ENCODE results near the gene BLCAP.

DNA sequence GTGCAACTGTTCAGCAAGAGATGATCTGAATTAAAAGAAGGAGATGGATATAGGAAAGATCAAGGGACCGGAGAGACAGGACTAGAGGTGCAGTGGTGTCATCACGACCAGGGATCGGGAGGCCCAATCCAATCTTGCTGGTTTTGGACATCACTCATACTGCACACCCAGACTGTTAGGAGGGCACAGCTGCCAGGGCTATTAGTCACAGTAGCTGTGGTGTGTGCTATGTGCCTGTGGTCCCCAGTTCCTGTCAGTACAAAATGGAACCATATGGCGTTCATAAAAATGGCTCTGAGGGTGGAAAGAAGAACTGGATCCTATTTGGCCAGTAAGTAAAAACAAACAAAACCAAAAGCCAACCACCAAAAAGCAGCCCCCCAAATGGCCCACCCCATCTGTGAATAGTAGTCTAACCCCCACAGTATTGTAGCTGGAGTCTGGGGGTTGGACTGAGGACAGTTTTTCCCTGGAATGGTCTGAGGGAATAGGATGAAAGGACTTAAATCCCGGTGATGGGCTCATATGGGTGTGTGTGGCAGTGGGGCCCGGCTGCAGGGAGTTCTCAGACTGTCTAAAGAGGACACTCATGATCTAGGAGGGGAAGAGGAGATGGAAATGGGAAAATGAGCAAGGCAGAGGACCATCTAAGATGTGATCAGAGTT is 15.9 kb downstream of the BLCAP start:
- TF ChIP-seq CTCF (IDR thresholded peaks at IDR 0.05; ENCODE audit: low read depth, low read length, poor library complexity, severe bottlenecking) (no peak), EZH2phosphoT487 (IDR thresholded peaks at IDR 0.05; ENCODE audit: borderline replicate concordance, low read length) (no peak)
